Astrocyte of the cerebellum (primary cell): Measurements from ENCODE around the gene PLPP3.

Experiments used
- DNase-seq: peaks from one replicate; pipeline ENCODE4 v3.0.0-alpha.2; 2011; ENCODE audit warnings: low read depth
- H3K4me3 ChIP-seq: 2 replicates; pipeline ENCODE4 v1.5.1; 2011; ENCODE audit warnings: mild to moderate bottlenecking, low read depth, low read length, moderate library complexity
- in situ Hi-C: cut with HindIII; loops from 2 replicates; pipeline ENCODE4 v1.10.0; 2017; ENCODE audit warnings: low sequenced_read_pairs
- TF ChIP-seq, protein P1 (sequence below): IDR thresholded peaks from 2 replicates; pipeline ENCODE4 v1.5.1; 2012; ENCODE audit warnings: low read length, low read depth, moderate library complexity, mild to moderate bottlenecking; ENCODE audit errors: missing control alignments

Gene PLPP3

DNA sequence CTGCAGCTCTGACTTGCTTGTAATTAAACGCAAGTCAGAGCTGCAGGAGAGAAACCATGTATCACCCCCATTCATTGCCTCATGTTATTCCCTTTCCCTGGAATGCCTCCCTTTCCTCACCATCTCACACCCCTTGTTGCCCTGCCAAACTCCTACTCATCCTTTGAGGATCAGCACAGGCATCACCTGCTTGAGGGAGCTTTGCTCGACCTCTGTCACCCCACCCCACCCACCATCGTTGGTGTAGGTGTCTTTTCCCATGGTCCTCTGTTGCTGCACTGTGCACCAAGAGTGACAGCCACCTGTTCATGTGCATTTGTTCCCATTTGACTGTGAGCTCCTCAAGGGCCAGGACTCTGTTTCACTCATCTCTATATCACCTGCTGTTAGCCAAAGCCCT, 117.2 kb downstream of the PLPP3 start:
- no peak overlapping the region for H3K4me3 ChIP-seq
- in situ Hi-C loops: no loop called here
- TF ChIP-seq, protein P1, sequence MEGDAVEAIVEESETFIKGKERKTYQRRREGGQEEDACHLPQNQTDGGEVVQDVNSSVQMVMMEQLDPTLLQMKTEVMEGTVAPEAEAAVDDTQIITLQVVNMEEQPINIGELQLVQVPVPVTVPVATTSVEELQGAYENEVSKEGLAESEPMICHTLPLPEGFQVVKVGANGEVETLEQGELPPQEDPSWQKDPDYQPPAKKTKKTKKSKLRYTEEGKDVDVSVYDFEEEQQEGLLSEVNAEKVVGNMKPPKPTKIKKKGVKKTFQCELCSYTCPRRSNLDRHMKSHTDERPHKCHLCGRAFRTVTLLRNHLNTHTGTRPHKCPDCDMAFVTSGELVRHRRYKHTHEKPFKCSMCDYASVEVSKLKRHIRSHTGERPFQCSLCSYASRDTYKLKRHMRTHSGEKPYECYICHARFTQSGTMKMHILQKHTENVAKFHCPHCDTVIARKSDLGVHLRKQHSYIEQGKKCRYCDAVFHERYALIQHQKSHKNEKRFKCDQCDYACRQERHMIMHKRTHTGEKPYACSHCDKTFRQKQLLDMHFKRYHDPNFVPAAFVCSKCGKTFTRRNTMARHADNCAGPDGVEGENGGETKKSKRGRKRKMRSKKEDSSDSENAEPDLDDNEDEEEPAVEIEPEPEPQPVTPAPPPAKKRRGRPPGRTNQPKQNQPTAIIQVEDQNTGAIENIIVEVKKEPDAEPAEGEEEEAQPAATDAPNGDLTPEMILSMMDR: no peak
- DNase-seq: no peak

DNA sequence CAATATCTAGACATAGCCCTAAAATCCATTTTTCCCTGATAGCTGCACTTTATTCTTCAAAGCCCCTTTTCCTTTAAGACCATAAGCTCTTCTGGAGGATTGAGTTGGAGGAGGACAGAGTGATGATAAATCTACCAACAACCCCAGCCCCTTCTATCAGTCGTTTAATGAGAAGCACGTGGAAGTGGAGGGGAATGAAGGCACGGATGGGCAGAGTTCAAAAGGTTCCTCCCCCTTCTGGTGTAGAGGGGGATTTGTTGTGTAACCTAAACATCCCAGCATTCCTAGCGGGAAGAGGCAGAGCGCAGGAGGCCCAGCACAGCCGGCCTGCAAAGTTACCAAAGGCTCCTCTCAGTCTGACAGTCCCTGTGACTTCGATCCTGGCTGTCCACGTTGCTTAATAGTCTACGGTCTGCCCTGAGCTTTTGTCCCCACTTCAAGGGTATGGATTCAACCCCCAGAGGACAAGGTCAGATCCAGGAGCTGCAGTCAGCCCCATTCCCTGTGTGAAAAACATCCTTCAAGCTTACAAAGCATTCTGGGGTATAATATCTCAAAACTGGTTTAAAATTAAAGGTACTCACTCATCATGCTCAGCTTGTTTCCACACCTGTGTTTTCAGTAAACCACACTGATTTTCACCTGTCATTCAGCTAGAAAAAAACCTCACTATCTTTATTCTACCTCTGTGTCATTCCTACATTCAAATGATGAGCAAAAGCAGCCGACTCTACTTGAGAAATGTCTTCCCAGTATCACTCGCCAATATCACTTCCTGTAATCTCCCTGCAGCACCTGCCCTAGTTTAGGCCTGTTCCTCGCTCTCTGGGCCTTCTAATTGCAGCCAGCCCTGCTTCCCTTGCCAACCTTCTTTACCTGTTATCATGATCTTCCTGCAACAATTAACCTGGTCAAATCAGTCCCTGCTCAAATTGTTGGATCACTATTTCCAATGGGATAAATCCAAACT, 117.9 kb downstream of the PLPP3 start:
- H3K4me3 ChIP-seq: no peak overlapping the region
- no peak for DNase-seq
- in situ Hi-C loops: no loop called here
- TF ChIP-seq, protein P1: no peak

DNA sequence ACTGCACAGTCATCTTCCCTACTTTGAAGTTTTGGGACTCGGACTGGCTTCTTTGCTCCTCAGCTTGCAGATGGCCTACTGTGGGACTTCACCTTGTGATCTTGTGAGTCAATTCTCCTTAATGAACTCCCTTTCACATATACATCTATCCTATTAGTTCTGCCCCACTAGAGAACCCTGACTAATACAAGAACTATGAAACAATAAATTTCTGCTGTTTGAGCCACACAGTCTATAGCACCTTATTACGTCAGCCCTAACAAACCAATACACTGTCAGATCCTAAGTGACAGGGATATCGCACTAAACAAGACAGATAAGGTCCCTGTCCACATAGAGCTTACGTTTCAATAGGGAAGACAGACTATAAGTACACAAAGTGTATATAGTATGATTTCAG, 120.1 kb downstream of the PLPP3 start:
- TF ChIP-seq, protein P1: no peak
- DNase-seq: no peak
- H3K4me3 ChIP-seq: no peak overlapping the region
- in situ Hi-C loops: no loop called here

DNA sequence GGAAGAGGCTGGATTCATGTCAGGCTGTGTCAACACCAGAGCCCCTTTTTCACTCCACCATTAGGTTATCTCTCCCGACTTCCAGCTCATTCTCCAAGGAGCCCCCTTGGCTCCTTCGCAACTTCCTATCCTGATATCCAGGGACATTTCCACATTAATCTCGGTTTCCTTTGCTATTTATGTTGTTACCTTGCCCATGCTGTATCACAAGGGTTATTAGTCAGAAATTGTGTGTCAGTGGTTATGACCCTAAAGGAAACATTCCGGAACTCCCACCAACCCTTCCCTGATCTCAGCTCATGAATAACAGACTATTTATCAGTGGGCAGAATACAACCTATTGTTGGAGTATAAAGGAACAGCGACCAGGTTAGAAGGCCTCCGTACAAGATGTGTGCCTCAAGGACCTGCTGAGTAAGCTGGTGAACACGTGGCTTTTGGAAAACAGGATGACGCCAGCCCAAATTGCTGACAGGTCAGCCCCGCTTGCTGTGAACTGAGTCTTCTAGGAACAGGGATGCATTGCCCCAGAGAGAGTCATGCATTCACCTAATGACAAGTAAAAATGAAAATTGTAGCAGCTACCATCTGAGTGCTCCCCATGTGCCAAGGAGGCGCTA, 121.5 kb downstream of the PLPP3 start:
- TF ChIP-seq, protein P1: no peak
- DNase-seq: no peak
- in situ Hi-C loops: no loop called here
- H3K4me3 ChIP-seq: no peak overlapping the region

DNA sequence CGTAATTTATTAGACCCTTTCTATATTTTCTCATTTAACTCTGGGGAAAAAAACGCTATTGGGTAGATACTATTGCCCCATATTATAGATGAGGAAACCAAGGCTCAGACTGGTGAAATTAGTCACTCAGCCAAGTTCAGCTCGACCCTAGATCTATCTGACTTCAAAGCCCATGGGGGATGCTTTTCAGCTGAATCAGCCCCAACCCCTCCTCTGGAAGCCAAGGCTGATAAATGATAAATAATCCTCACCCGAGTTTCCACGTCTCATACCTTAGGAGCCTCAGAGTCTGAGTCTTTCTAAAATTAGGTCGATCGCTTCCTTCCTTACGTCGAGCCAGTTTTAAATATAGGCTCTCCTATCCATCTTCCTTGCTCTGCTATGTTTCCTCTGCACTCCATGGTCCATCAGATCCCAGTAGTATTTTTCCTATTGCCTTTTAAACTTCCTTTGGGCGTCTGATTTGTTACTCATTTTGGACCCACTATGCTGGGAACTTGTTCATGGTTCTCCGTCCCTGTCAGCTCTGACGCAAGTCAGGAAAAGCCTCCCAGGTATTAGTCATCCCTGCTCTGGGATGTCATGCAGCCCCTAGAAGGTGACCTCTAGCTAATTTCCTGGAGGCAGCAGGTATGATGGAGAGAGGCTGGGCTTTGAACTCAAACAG, 122.8 kb downstream of the PLPP3 start:
- H3K4me3 ChIP-seq: no peak overlapping the region
- no peak for DNase-seq
- in situ Hi-C loops: no loop called here
- TF ChIP-seq, protein P1: no peak

DNA sequence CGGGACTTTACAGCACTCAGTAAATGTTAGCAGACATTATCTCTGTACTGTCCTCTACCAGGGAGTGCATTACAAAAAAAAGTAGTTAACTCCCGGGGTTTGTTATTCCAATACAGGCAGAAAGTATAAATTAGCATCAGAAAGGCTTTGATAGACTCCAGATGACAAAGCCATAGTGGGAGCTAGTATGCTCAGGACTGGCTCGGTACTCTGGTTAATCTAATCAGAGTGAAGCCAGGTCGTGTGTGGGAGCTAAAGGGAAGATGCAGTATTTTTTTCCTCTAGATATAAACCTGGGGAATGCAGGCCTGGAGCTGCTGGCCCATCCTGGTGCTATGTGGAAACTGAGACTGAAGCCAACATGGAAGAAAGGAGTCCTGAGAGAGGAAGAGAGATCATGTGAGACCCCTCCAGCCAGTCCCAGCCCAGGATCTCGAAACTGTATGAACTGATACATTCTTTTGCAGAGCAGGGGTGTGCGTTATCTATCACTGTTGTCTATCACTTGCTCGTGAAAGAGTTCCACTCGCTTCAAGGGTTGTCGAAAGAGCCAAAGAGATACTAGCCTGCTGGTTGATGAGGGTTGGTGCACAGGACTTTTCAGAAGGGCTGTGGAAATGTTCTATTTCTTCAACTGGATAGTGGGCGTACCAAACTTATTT, 125.8 kb downstream of the PLPP3 start:
- TF ChIP-seq, protein P1: no peak
- no peak overlapping the region for H3K4me3 ChIP-seq
- in situ Hi-C loops: no loop called here
- no peak for DNase-seq
